H9 (cell line): ENCODE data around the gene SYNGR1. TPM values are rescaled to one million over a fixed set of nuclear protein-coding genes. Genes with fewer than 3 reads are reported as not detected.

Experiments used
- DNase-seq: peaks from one replicate; pipeline ENCODE4 v3.0.0-alpha.2; 2017
- H2AFZ ChIP-seq: one replicate; pipeline ENCODE4 v1.6.1; 2013; ENCODE audit warnings: mild to moderate bottlenecking, low read length, control low read depth, moderate library complexity
- H2AK5ac ChIP-seq: 2 replicates; pipeline ENCODE4 v1.6.1; 2013; ENCODE audit warnings: low read length, control low read depth, mixed read lengths; ENCODE audit not compliant: insufficient read length
- H2BK120ac ChIP-seq: one replicate; pipeline ENCODE4 v1.6.1; 2013; ENCODE audit warnings: low read depth, mild to moderate bottlenecking, low read length, control low read depth, inconsistent platforms; ENCODE audit not compliant: poor library complexity, severe bottlenecking
- H2BK12ac ChIP-seq: 2 replicates; pipeline ENCODE4 v1.6.1; 2013; ENCODE audit warnings: low read length, control low read depth, mixed read lengths, low read depth; ENCODE audit not compliant: insufficient read length
- H2BK15ac ChIP-seq: 2 replicates; pipeline ENCODE4 v1.6.1; 2013; ENCODE audit warnings: low read depth, low read length, control low read depth
- H2BK20ac ChIP-seq: one replicate; pipeline ENCODE4 v1.6.1; 2013; ENCODE audit warnings: low read depth, mild to moderate bottlenecking, low read length, control low read depth, inconsistent platforms; ENCODE audit not compliant: poor library complexity, severe bottlenecking
- H2BK5ac ChIP-seq: 2 replicates; pipeline ENCODE4 v1.6.1; 2013; ENCODE audit warnings: low read length, control low read depth, mixed read lengths; ENCODE audit not compliant: insufficient read length
- H3K14ac ChIP-seq: 2 replicates; pipeline ENCODE4 v1.6.1; 2013; ENCODE audit warnings: low read length, control low read depth; ENCODE audit not compliant: insufficient read depth
- H3K18ac ChIP-seq: 2 replicates; pipeline ENCODE4 v1.6.1; 2013; ENCODE audit warnings: low read depth, mild to moderate bottlenecking, mixed read lengths, low read length, control low read depth; ENCODE audit not compliant: insufficient read length
- H3K23ac ChIP-seq: 2 replicates; pipeline ENCODE4 v1.6.1; 2013; ENCODE audit warnings: low read length, control low read depth, mixed read lengths, low read depth; ENCODE audit not compliant: insufficient read length
- H3K23me2 ChIP-seq: 2 replicates; pipeline ENCODE4 v1.6.1; 2013; ENCODE audit warnings: low read depth, mild to moderate bottlenecking, mixed read lengths, low read length, control low read depth; ENCODE audit not compliant: insufficient read length, poor library complexity, severe bottlenecking
- H3K27ac ChIP-seq: 2 replicates; pipeline ENCODE4 v1.5.1; 2013; ENCODE audit warnings: low read length, control low read depth, mixed read lengths, low read depth; ENCODE audit not compliant: insufficient read length
- H3K27me3 ChIP-seq: 2 replicates; pipeline ENCODE4 v1.6.1; 2013; ENCODE audit warnings: low read length, control low read depth, inconsistent platforms; ENCODE audit not compliant: insufficient read depth
- H3K4ac ChIP-seq: 2 replicates; pipeline ENCODE4 v1.6.1; 2013; ENCODE audit warnings: low read depth, mild to moderate bottlenecking, control low read depth, inconsistent platforms, low read length, moderate library complexity
- H3K4me1 ChIP-seq: 2 replicates; pipeline ENCODE4 v1.6.1; 2013; ENCODE audit warnings: low read length, control low read depth, inconsistent platforms; ENCODE audit not compliant: insufficient read depth
- H3K4me2 ChIP-seq: 2 replicates; pipeline ENCODE4 v1.6.1; 2013; ENCODE audit warnings: low read length, control low read depth, mixed read lengths; ENCODE audit not compliant: insufficient read length, insufficient read depth
- H3K56ac ChIP-seq: 2 replicates; pipeline ENCODE4 v1.6.1; 2013; ENCODE audit warnings: low read depth, mild to moderate bottlenecking, mixed read lengths, low read length, control low read depth; ENCODE audit not compliant: insufficient read length
- H3K79me1 ChIP-seq: 2 replicates; pipeline ENCODE4 v1.6.1; 2013; ENCODE audit warnings: low read depth, mild to moderate bottlenecking, moderate library complexity, low read length, control low read depth, inconsistent platforms; ENCODE audit not compliant: insufficient read depth, poor library complexity, severe bottlenecking
- H3K79me2 ChIP-seq: 2 replicates; pipeline ENCODE4 v1.6.1; 2013; ENCODE audit warnings: low read length, control low read depth, inconsistent platforms; ENCODE audit not compliant: insufficient read depth
- H3K9ac ChIP-seq: 2 replicates; pipeline ENCODE4 v1.6.1; 2013; ENCODE audit warnings: low read length, control low read depth, mixed read lengths; ENCODE audit not compliant: insufficient read length; ENCODE audit errors: extremely low read depth
- H3K9me3 ChIP-seq: one replicate; pipeline ENCODE4 v1.6.1; 2013; ENCODE audit warnings: low read depth, low read length, inconsistent platforms; ENCODE audit not compliant: control insufficient read depth
- H3T11ph ChIP-seq: one replicate; pipeline ENCODE4 v1.6.1; 2013; ENCODE audit warnings: mild to moderate bottlenecking, low read length, control low read depth, inconsistent platforms
- H4K20me1 ChIP-seq: one replicate; pipeline ENCODE4 v1.6.1; 2013; ENCODE audit not compliant: control insufficient read depth, insufficient read length, insufficient read depth
- H4K5ac ChIP-seq: 2 replicates; pipeline ENCODE4 v1.6.1; 2013; ENCODE audit warnings: low read depth, mild to moderate bottlenecking, mixed read lengths, low read length, control low read depth; ENCODE audit not compliant: insufficient read length
- H4K8ac ChIP-seq: replicated peaks from 2 replicates; pipeline ENCODE4 v1.6.1; 2013; ENCODE audit warnings: low read length, control low read depth, mixed read lengths, low read depth; ENCODE audit not compliant: insufficient read length
- H4K91ac ChIP-seq: 2 replicates; pipeline ENCODE4 v1.6.1; 2013; ENCODE audit warnings: low read depth, mild to moderate bottlenecking, moderate library complexity, mixed read lengths, low read length, control low read depth; ENCODE audit not compliant: insufficient read length
- H3K27ac Mint-ChIP-seq, 3 experiments: 2 replicates in 2 of 3; 3 replicates in 1 of 3; pipeline ENCODE4 v1.8.0; 2020 to 2021; ENCODE audit warnings: mixed read lengths in 3 of 3, mild to moderate bottlenecking in 1 of 3, moderate library complexity in 1 of 3
- H3K27me3 Mint-ChIP-seq: 2 replicates; pipeline ENCODE4 v1.8.0; 2021; ENCODE audit warnings: low read depth, mild to moderate bottlenecking, moderate library complexity, mixed read lengths
- H3K36me3 Mint-ChIP-seq, 3 experiments: 2 replicates in 2 of 3; 3 replicates in 1 of 3; pipeline ENCODE4 v1.8.0; 2020 to 2021; ENCODE audit warnings: low read depth in 3 of 3, mixed read lengths in 3 of 3; ENCODE audit not compliant: insufficient read depth in 1 of 3
- H3K4me1 Mint-ChIP-seq, 2 experiments: 2 replicates each; pipeline ENCODE4 v1.8.0; 2020; ENCODE audit warnings: mixed read lengths in 2 of 2
- H3K4me3 Mint-ChIP-seq, 2 experiments: 2 replicates in 1 of 2; 3 replicates in 1 of 2; pipeline ENCODE4 v1.8.0; 2020 to 2021; ENCODE audit warnings: mild to moderate bottlenecking in 2 of 2, mixed read lengths in 2 of 2, moderate library complexity in 1 of 2
- H3K9me3 Mint-ChIP-seq, 2 experiments: 2 replicates in 1 of 2; 3 replicates in 1 of 2; pipeline ENCODE4 v1.8.0; 2020; ENCODE audit warnings: mild to moderate bottlenecking in 2 of 2, mixed read lengths in 2 of 2, moderate library complexity in 1 of 2
- WGBS: extraction: QIAGEN DNeasy Blood & Tissue Kit; methylation state at CpG from one replicate; pipeline ENCODE4 v1.1.7; 2013; ENCODE audit warnings: missing lambda C conversion rate, low lambda C conversion rate, mixed read lengths; ENCODE audit not compliant: insufficient read length; ENCODE audit errors: extremely low coverage; 5-methylcytosine and 5-hydroxymethylcytosine counted together
- total RNA-seq: library from RNA; stranded (reverse); gene quantifications from 2 replicates; pipeline ENCODE4 v1.2.1, GENCODE V29; 2021
- TF ChIP-seq, protein P1 (sequence below): fragments of 200-600 bp; sonication (generic); conservative IDR thresholded peaks from 3 replicates; pipeline ENCODE4 v1.8.0; 2021; ENCODE audit warnings: antibody characterized with exemption, mild to moderate bottlenecking

SYNGR1 gene
- total RNA-seq, 1 experiment from 2014 or later = 13.2 TPM

DNA sequence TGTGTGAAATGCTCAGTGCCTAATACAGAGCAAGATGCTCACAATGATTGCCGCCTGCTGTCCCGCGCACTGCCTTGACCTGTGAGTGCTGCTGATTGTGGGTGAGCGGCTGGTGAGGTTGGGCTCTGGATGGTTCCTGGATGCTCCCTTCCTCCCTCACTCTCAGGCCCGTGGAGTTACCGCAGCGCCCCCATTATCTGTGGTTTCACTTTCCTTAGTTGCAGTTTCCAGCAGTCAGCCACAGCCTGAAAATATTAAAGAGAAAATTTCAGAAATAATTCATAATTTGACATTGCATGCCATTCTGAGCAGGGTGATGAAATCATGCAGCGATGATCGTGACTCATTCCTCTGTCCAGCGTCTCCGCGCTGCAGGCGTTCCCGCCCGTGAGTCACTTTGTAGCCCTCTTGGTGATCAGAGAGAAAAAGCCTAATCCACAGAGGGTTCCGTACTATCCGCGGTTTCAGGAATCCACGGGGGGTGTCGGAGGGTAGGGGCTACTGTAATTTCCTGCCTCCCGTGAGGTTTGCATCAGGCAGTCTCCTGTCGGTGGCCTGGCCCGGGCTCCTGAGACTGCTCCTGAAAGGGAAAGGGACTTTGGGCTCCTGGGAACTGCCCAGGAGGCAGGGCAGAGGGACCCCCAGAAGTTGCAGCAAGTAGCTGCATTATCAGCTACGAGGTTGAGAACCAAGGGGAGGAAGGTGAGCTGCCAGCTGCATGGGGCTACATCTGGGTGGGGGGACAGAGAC is 41.0 kb upstream of the SYNGR1 start:
- H3K4me3 Mint-ChIP-seq = peak overlapping the region in 1 of 2 experiments; percentile 26; a peak in 1 of 5 replicates
- H2BK20ac ChIP-seq = no peak overlapping the region
- peak; percentile 43 for DNase-seq
- H4K91ac ChIP-seq = no peak overlapping the region
- peaks cover 11% of the 10 kb centered on the region; the same call in 1 of the 2 replicates for H3K27me3 Mint-ChIP-seq
- H3K14ac ChIP-seq = no peak overlapping the region
- no peaks in the 10 kb centered on the region for H3K79me1 ChIP-seq
- H2BK5ac ChIP-seq = no peak overlapping the region
- H4K8ac ChIP-seq = no peak overlapping the region
- H3K27ac ChIP-seq = no peak overlapping the region
- H3K4me2 ChIP-seq = no peak overlapping the region
- H2BK15ac ChIP-seq = no peak overlapping the region
- no peak overlapping the region for H3T11ph ChIP-seq
- H3K56ac ChIP-seq = no peak overlapping the region
- H3K27ac Mint-ChIP-seq = peak overlapping the region in 2 of 3 experiments; percentile 82 to 94; a peak in 2 of 7 replicates
- peaks cover 39 to 75% (median 50%) of the 10 kb centered on the region in 3 experiments for H3K36me3 Mint-ChIP-seq
- H3K9ac ChIP-seq = no peak overlapping the region
- no peaks in the 10 kb centered on the region for H4K20me1 ChIP-seq
- H4K5ac ChIP-seq = no peak overlapping the region
- no peaks in the 10 kb centered on the region for H3K79me2 ChIP-seq
- no peak overlapping the region for H3K23ac ChIP-seq
- peaks cover 24 to 30% of the 10 kb centered on the region in 2 experiments for H3K4me1 Mint-ChIP-seq
- no peaks in the 10 kb centered on the region for H3K9me3 ChIP-seq
- H3K23me2 ChIP-seq = no peaks in the 10 kb centered on the region
- H3K4me1 ChIP-seq = peaks cover 2% of the 10 kb centered on the region; the same call in 1 of the 2 replicates
- no peak overlapping the region for H3K4ac ChIP-seq
- no peaks in the 10 kb centered on the region for H3K27me3 ChIP-seq
- no peak overlapping the region for H2BK120ac ChIP-seq
- H2AFZ ChIP-seq = no peak overlapping the region
- TF ChIP-seq, protein P1, sequence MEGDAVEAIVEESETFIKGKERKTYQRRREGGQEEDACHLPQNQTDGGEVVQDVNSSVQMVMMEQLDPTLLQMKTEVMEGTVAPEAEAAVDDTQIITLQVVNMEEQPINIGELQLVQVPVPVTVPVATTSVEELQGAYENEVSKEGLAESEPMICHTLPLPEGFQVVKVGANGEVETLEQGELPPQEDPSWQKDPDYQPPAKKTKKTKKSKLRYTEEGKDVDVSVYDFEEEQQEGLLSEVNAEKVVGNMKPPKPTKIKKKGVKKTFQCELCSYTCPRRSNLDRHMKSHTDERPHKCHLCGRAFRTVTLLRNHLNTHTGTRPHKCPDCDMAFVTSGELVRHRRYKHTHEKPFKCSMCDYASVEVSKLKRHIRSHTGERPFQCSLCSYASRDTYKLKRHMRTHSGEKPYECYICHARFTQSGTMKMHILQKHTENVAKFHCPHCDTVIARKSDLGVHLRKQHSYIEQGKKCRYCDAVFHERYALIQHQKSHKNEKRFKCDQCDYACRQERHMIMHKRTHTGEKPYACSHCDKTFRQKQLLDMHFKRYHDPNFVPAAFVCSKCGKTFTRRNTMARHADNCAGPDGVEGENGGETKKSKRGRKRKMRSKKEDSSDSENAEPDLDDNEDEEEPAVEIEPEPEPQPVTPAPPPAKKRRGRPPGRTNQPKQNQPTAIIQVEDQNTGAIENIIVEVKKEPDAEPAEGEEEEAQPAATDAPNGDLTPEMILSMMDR = no peak
- no peak overlapping the region for H2BK12ac ChIP-seq
- H2AK5ac ChIP-seq = no peak overlapping the region
- H3K9me3 Mint-ChIP-seq = no peaks in the 10 kb centered on the region
- WGBS = no CpG with 5 or more reads among the region's 24 CpGs
- peak overlapping the region; percentile 2 for H3K18ac ChIP-seq
